ENCODE data around the gene KIFC1.
A peak's percentile ranks its signal among the peaks of the same experiment; 100 is the strongest.
"Not testable (repeated sequence)": the region's sequence is repeated elsewhere in the genome, so short reads cannot be mapped to it uniquely, and the experiment has no call there.

The KIFC1 gene

DNA sequence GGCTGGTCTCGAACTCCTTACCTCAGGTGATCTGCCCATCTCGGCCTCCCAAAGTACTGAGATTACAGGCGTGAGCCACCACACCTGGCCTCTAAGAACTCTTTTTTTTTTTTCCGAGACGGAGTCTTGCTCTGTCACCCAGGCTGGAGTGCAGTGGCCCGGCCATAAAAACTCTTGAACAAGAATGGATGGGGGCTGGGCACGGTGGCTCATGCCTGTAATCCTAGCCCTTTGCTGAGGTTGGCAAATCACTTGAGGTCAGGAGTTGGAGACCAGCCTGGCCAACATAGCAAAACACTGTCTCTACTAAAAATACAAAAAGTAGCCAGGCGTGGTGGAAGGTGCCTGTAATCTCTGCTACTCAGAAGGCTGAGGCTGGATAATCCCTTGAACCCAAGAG is 19.7 kb upstream of the KIFC1 start:
- H3K9ac ChIP-seq (ENCODE audit: low read length); H3K23ac ChIP-seq (ENCODE audit: low read length in 2 of 2); H3K14ac ChIP-seq (ENCODE audit: low read length in 2 of 2); DNase-seq; H4K8ac ChIP-seq (ENCODE audit: low read length); H3K4ac ChIP-seq (ENCODE audit: low read depth in 1 of 2, low read length in 2 of 2); H3K4me2 ChIP-seq (ENCODE audit: low read length, poor library complexity, severe bottlenecking); H2BK15ac ChIP-seq (ENCODE audit: low read depth, poor library complexity, severe bottlenecking); H2AK5ac ChIP-seq (ENCODE audit: low read length, severe bottlenecking); H3K79me1 ChIP-seq (replicated peaks; ENCODE audit: low read length, poor library complexity, severe bottlenecking); H3K9me3 ChIP-seq (ENCODE audit: control insufficient read depth, low read length); H3K4me1 ChIP-seq (ENCODE audit: control insufficient read depth, insufficient read depth, low read depth, low read length); H3K36me3 ChIP-seq (ENCODE audit: control insufficient read depth in 1 of 2, insufficient read depth in 2 of 2, low read depth in 1 of 2, low read length in 2 of 2); H2AFZ ChIP-seq (ENCODE audit: low read depth, low read length); H3K27ac ChIP-seq (ENCODE audit: low read length, poor library complexity, severe bottlenecking); H3K27me3 ChIP-seq (ENCODE audit: control insufficient read depth in 1 of 2, insufficient read depth in 1 of 2, low read length in 2 of 2); H2BK5ac ChIP-seq (ENCODE audit: low read depth, low read length, poor library complexity, severe bottlenecking); H3K4me3 ChIP-seq (ENCODE audit: insufficient read depth in 1 of 2, low read depth in 1 of 2, low read length in 2 of 2); H2BK120ac ChIP-seq (ENCODE audit: low read depth, low read length); H4K91ac ChIP-seq (ENCODE audit: low read length); H3K18ac ChIP-seq (ENCODE audit: low read depth in 1 of 2, low read length in 2 of 2); H2BK12ac ChIP-seq (ENCODE audit: low read length in 2 of 2): not testable (repeated sequence)
- 93% methylated on average over 8 of the region's 8 CpGs for WGBS

DNA sequence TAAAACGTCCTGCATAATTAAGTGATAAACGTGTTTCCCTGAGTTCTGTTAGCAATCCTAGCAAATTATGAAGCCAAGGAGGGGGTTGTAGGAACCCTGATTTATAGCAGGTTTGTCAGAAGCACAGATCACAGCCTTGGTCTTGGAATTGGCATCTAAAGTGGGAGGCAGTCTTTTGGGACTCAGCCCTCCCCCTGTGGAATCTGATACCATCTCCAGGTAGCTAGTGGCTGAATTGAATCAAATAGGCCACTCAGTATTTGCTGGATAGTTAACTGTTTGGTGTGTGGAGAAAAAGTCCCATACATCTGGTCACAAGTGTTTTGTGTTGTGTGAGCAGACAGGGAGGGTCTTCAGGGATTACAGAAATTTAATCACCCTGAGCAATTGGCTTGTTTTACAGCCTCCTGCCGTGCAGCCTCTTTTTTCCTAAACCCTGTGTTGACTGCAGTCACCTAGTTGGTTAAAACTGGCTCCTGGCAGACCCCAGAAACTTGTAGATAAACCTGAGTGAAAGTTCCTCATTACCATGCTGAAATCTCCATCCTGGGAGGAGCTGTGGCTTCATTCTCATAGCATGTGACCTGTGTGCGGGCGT is 19.0 kb upstream of the KIFC1 start:
- no peaks in the 10 kb centered on the region for H3K79me1 ChIP-seq (replicated peaks; ENCODE audit: low read length, poor library complexity, severe bottlenecking)
- H3K4me1 ChIP-seq (ENCODE audit: control insufficient read depth, insufficient read depth, low read depth, low read length): no peaks in the 10 kb centered on the region
- no peaks in the 10 kb centered on the region for H3K36me3 ChIP-seq (ENCODE audit: control insufficient read depth in 1 of 2, insufficient read depth in 2 of 2, low read depth in 1 of 2, low read length in 2 of 2)
- no peak overlapping the region for H2BK5ac ChIP-seq (ENCODE audit: low read depth, low read length, poor library complexity, severe bottlenecking)
- H3K27ac ChIP-seq (ENCODE audit: low read length, poor library complexity, severe bottlenecking): no peak overlapping the region
- peaks cover 0 to 9% of the 10 kb centered on the region in 2 experiments for H3K27me3 ChIP-seq (ENCODE audit: control insufficient read depth in 1 of 2, insufficient read depth in 1 of 2, low read length in 2 of 2)
- H2AFZ ChIP-seq (ENCODE audit: low read depth, low read length): no peak overlapping the region
- no peak overlapping the region for H3K18ac ChIP-seq (ENCODE audit: low read depth in 1 of 2, low read length in 2 of 2)
- H4K8ac ChIP-seq (ENCODE audit: low read length): no peak overlapping the region
- H2AK5ac ChIP-seq (ENCODE audit: low read length, severe bottlenecking): no peak overlapping the region
- H2BK120ac ChIP-seq (ENCODE audit: low read depth, low read length): no peak overlapping the region
- H3K9me3 ChIP-seq (ENCODE audit: control insufficient read depth, low read length): no peaks in the 10 kb centered on the region
- no peak overlapping the region for H3K14ac ChIP-seq (ENCODE audit: low read length in 2 of 2)
- WGBS: 63% methylated on average over 5 of the region's 5 CpGs
- H2BK12ac ChIP-seq (ENCODE audit: low read length in 2 of 2): no peak overlapping the region
- H2BK15ac ChIP-seq (ENCODE audit: low read depth, poor library complexity, severe bottlenecking): no peak overlapping the region
- H3K9ac ChIP-seq (ENCODE audit: low read length): no peak overlapping the region
- H4K91ac ChIP-seq (ENCODE audit: low read length): no peak overlapping the region
- DNase-seq: no peak
- no peak overlapping the region for H3K4me2 ChIP-seq (ENCODE audit: low read length, poor library complexity, severe bottlenecking)
- H3K4me3 ChIP-seq (ENCODE audit: insufficient read depth in 1 of 2, low read depth in 1 of 2, low read length in 2 of 2): no peak overlapping the region
- H3K4ac ChIP-seq (ENCODE audit: low read depth in 1 of 2, low read length in 2 of 2): no peak overlapping the region
- no peak overlapping the region for H3K23ac ChIP-seq (ENCODE audit: low read length in 2 of 2)

DNA sequence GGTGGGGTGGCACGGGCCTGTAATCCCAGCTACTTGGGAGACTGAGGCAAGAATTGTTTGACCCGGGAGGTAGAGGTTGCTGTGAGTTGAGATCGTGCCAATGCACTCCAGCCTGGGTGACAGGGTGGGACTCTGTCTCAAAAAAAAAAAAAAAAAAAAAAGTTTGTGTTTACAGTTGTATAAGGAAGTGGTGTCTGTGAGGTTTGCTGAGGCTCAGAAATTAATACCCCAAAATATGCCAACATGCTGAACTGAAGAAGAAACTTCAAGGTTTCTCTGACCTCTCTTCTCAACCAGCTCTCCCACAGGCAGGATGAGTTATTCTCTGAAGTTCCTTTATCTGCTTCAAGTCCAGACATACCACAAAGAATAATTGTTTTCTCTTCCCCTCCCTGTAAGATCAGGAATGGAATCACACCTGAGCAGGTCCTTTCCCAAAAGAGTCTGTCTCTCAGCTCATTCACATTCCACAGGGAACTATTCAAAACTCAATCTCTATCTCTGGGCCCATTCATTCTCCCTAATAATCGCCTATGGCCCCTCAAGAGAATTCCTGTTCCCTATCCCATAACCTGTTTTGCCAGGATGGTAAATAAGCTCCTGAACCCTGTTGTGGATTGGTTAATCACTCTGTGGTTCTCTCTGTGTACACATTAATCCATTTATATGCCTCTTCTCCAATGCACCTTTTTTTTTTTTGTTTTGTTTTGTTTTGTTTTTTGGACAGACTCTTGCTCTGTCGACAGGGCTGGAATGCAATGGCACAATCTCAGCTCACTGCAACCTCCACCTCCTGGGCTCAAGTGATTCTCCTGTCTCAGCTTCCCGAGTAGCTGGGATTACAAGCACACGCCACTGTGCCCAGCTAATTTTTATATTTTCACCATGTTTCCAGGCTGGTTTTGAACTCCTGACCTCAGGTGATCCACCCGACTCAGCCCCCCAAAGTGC is 17.4 kb upstream of the KIFC1 start:
- Histone ChIP-seq H3K4me3 (ENCODE audit: insufficient read depth in 1 of 2, low read depth in 1 of 2, low read length in 2 of 2) (peak overlapping the region in 1 of 2 experiments; percentile 58), H2BK120ac (ENCODE audit: low read depth, low read length) (no peak overlapping the region), H3K14ac (ENCODE audit: low read length in 2 of 2) (no peak overlapping the region), H3K18ac (ENCODE audit: low read depth in 1 of 2, low read length in 2 of 2) (no peak overlapping the region), H3K36me3 (ENCODE audit: control insufficient read depth in 1 of 2, insufficient read depth in 2 of 2, low read depth in 1 of 2, low read length in 2 of 2) (no peaks in the 10 kb centered on the region), H3K4ac (ENCODE audit: low read depth in 1 of 2, low read length in 2 of 2) (no peak overlapping the region), H3K79me1 (replicated peaks; ENCODE audit: low read length, poor library complexity, severe bottlenecking) (no peaks in the 10 kb centered on the region), H2BK15ac (ENCODE audit: low read depth, poor library complexity, severe bottlenecking) (no peak overlapping the region), H2AK5ac (ENCODE audit: low read length, severe bottlenecking) (no peak overlapping the region), H3K27me3 (ENCODE audit: control insufficient read depth in 1 of 2, insufficient read depth in 1 of 2, low read length in 2 of 2) (peaks cover 0 to 9% of the 10 kb centered on the region in 2 experiments), H2BK5ac (ENCODE audit: low read depth, low read length, poor library complexity, severe bottlenecking) (no peak overlapping the region), H3K23ac (ENCODE audit: low read length in 2 of 2) (no peak overlapping the region), H2AFZ (ENCODE audit: low read depth, low read length) (no peak overlapping the region), H3K4me1 (ENCODE audit: control insufficient read depth, insufficient read depth, low read depth, low read length) (no peaks in the 10 kb centered on the region), H4K8ac (ENCODE audit: low read length) (no peak overlapping the region), H3K9ac (ENCODE audit: low read length) (peak overlapping the region; percentile 89), H2BK12ac (ENCODE audit: low read length in 2 of 2) (no peak overlapping the region), H3K9me3 (ENCODE audit: control insufficient read depth, low read length) (no peaks in the 10 kb centered on the region), H4K91ac (ENCODE audit: low read length) (no peak overlapping the region), H3K27ac (ENCODE audit: low read length, poor library complexity, severe bottlenecking) (no peak overlapping the region), H3K4me2 (ENCODE audit: low read length, poor library complexity, severe bottlenecking) (no peak overlapping the region)
- 80% methylated on average over 8 of the region's 8 CpGs for WGBS
- no peak for DNase-seq

DNA sequence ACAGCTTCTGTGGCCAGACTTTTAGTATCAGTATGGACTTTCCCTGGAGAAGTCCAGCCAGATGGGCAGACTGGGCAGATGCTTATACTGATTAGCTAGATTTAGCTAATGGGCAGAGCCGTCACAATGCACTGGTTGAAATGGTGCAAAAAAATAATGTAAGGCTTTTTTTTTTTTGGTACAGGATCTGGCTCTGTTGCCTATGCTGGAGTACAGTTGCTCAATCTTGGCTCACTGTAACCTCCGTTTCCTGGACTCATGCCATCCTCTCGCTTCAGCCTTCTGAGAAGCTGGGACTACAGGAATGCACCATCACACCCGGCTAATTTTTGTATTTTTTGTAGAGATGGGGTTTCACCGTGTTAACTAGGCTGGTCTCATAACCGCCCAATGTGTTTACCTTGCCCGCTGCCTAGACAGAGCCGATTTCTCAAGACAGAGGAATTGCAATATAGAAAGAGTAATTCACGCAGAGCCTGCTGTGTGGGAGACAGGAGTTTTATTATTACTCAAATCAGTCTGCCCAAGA is 16.4 kb upstream of the KIFC1 start:
- Histone ChIP-seq H2BK15ac (ENCODE audit: low read depth, poor library complexity, severe bottlenecking) (no peak overlapping the region), H3K9me3 (ENCODE audit: control insufficient read depth, low read length) (no peaks in the 10 kb centered on the region), H4K91ac (ENCODE audit: low read length) (no peak overlapping the region), H2BK12ac (ENCODE audit: low read length in 2 of 2) (no peak overlapping the region), H3K4me3 (ENCODE audit: insufficient read depth in 1 of 2, low read depth in 1 of 2, low read length in 2 of 2) (peak overlapping the region in 1 of 2 experiments; percentile 58), H4K8ac (ENCODE audit: low read length) (no peak overlapping the region), H3K4me2 (ENCODE audit: low read length, poor library complexity, severe bottlenecking) (no peak overlapping the region), H2AK5ac (ENCODE audit: low read length, severe bottlenecking) (no peak overlapping the region), H2BK120ac (ENCODE audit: low read depth, low read length) (no peak overlapping the region), H2BK5ac (ENCODE audit: low read depth, low read length, poor library complexity, severe bottlenecking) (no peak overlapping the region), H3K36me3 (ENCODE audit: control insufficient read depth in 1 of 2, insufficient read depth in 2 of 2, low read depth in 1 of 2, low read length in 2 of 2) (no peaks in the 10 kb centered on the region), H3K27me3 (ENCODE audit: control insufficient read depth in 1 of 2, insufficient read depth in 1 of 2, low read length in 2 of 2) (peaks cover 0 to 9% of the 10 kb centered on the region in 2 experiments), H3K79me1 (replicated peaks; ENCODE audit: low read length, poor library complexity, severe bottlenecking) (no peaks in the 10 kb centered on the region), H3K27ac (ENCODE audit: low read length, poor library complexity, severe bottlenecking) (no peak overlapping the region), H3K14ac (ENCODE audit: low read length in 2 of 2) (no peak overlapping the region), H3K23ac (ENCODE audit: low read length in 2 of 2) (no peak overlapping the region), H3K9ac (ENCODE audit: low read length) (peak overlapping the region; percentile 89), H2AFZ (ENCODE audit: low read depth, low read length) (no peak overlapping the region), H3K4ac (ENCODE audit: low read depth in 1 of 2, low read length in 2 of 2) (no peak overlapping the region), H3K4me1 (ENCODE audit: control insufficient read depth, insufficient read depth, low read depth, low read length) (no peaks in the 10 kb centered on the region), H3K18ac (ENCODE audit: low read depth in 1 of 2, low read length in 2 of 2) (no peak overlapping the region)
- DNase-seq: peak; percentile 77
- 83% methylated on average over 9 of the region's 9 CpGs for WGBS

Measured in mesenchymal stem cell (in vitro differentiated cells and primary cell).